Endothelial cell of umbilical vein (primary cell): Measurements from ENCODE around the gene ZNF324. TPM values are rescaled to one million over a fixed set of nuclear protein-coding genes. Genes with fewer than 3 reads are reported as not detected.

Experiments
- BruUV-seq: library from RNA; stranded (reverse); fragments of 400-500 nt; replicated peaks from 2 replicates; lab custom pipeline; 2021; lab: Mats Ljungman, UMichigan
- CTCF ChIA-PET: fragments of 300-600, 350-600 bp; sonication (Branson Sonifier 250); formaldehyde crosslinking; loops from one replicate; lab custom pipeline; 2021; ENCODE audit warnings: antibody characterized with exemption, inconsistent platforms; lab: Charles Lee
- POLR2A ChIA-PET: fragments of 300-600, 350-600 bp; sonication (Branson Sonifier 250); formaldehyde crosslinking; loops from one replicate; lab custom pipeline; 2021; ENCODE audit warnings: antibody characterized with exemption, inconsistent platforms; lab: Charles Lee
- DNase-seq: peaks from one replicate; pipeline ENCODE4 v3.0.0-alpha.2; 2011; ENCODE audit warnings: low read depth, low spot score
- FAIRE-seq: peaks from 2 replicates; lab custom pipeline; 2011; peaks lifted over from hg19 to GRCh38; lab: Jason Lieb, UNC
- H2AFZ ChIP-seq: 2 replicates; pipeline ENCODE4 v1.6.0; 2012; ENCODE audit warnings: low read depth, low read length, control low read depth, inconsistent platforms
- H3K27ac ChIP-seq: 2 replicates; pipeline ENCODE4 v1.5.1; 2011; ENCODE audit warnings: low read depth, mild to moderate bottlenecking, control low read depth, low read length, moderate library complexity; ENCODE audit not compliant: insufficient read depth
- H3K27me3 ChIP-seq, 2 experiments: 2 replicates each; pipeline versions ENCODE4 v1.6.0 to v1.6.1; 2011; ENCODE audit warnings: low read length in 2 of 2, mixed read lengths in 1 of 2; ENCODE audit not compliant: control insufficient read depth in 2 of 2, insufficient read depth in 2 of 2
- H3K36me3 ChIP-seq, 2 experiments: 2 replicates in 1 of 2; 3 replicates in 1 of 2; pipeline ENCODE4 v1.5.1; 2011; ENCODE audit warnings: low read length in 2 of 2, mild to moderate bottlenecking in 1 of 2, moderate library complexity in 1 of 2; ENCODE audit not compliant: control insufficient read depth in 2 of 2, insufficient read depth in 2 of 2; ENCODE audit errors: extremely low read depth in 1 of 2
- H3K4me1 ChIP-seq: 3 replicates; pipeline ENCODE4 v1.5.1; 2011; ENCODE audit warnings: mild to moderate bottlenecking, low read length; ENCODE audit not compliant: control insufficient read depth, insufficient read depth; ENCODE audit errors: extremely low read depth
- H3K4me2 ChIP-seq: 2 replicates; pipeline ENCODE4 v1.6.1; 2011; ENCODE audit warnings: low read length, control low read depth, mixed read lengths; ENCODE audit not compliant: insufficient read depth
- H3K4me3 ChIP-seq, 3 experiments: fragments of 200-600 bp in 1 of 3; sonication (generic), shearing (Covaris generic) in 1 of 3; replicated peaks in 1 of 3; 2 replicates each; pipeline ENCODE4 v1.5.1; 2011 to 2016; ENCODE audit warnings: control low read depth in 3 of 3, low read length in 3 of 3, mild to moderate bottlenecking in 2 of 3, inconsistent platforms in 1 of 3, low read depth in 1 of 3, moderate library complexity in 1 of 3; ENCODE audit not compliant: insufficient read depth in 1 of 3
- H3K79me2 ChIP-seq: 2 replicates; pipeline ENCODE4 v1.6.0; 2012; ENCODE audit warnings: low read length, inconsistent platforms; ENCODE audit not compliant: control insufficient read depth, insufficient read depth
- H3K9ac ChIP-seq: replicated peaks from 2 replicates; pipeline ENCODE3; 2011; ENCODE audit warnings: low read length, control low read depth; ENCODE audit not compliant: insufficient read depth; ENCODE audit errors: extremely low read depth
- H3K9me1 ChIP-seq: replicated peaks from 3 replicates; pipeline ENCODE4 v1.6.0; 2011; ENCODE audit warnings: mild to moderate bottlenecking, low read length; ENCODE audit not compliant: control insufficient read depth, insufficient read depth; ENCODE audit errors: extremely low read depth
- H3K9me3 ChIP-seq: replicated peaks from 2 replicates; pipeline ENCODE4 v1.5.1; 2012; ENCODE audit warnings: low read length, inconsistent platforms; ENCODE audit not compliant: control insufficient read depth, insufficient read depth
- H4K20me1 ChIP-seq: replicated peaks from 2 replicates; pipeline ENCODE3; 2011; ENCODE audit warnings: mild to moderate bottlenecking, low read length; ENCODE audit not compliant: control insufficient read depth, insufficient read depth; ENCODE audit errors: extremely low read depth
- CTCF ChIP-seq, 2 donors: IDR thresholded peaks; 1 replicate in 1 of 2; 2 replicates in 1 of 2; pipeline ENCODE4 v1.5.1; 2011; ENCODE audit warnings: low read length in 2 of 2, mild to moderate bottlenecking in 2 of 2, moderate library complexity in 2 of 2, control low read depth in 1 of 2, inconsistent platforms in 1 of 2, low read depth in 1 of 2; ENCODE audit not compliant: insufficient read depth in 1 of 2; ENCODE audit errors: extremely low read depth in 1 of 2
- EZH2 ChIP-seq: IDR thresholded peaks from 2 replicates; pipeline ENCODE4 v1.6.1; 2012; ENCODE audit warnings: borderline replicate concordance, low read depth, mild to moderate bottlenecking, moderate library complexity, low read length, inconsistent platforms; ENCODE audit not compliant: severe bottlenecking
- FOS ChIP-seq: IDR thresholded peaks from 2 replicates; pipeline ENCODE4 v1.6.1; 2011; ENCODE audit warnings: mild to moderate bottlenecking, low read length, moderate library complexity, borderline replicate concordance; ENCODE audit not compliant: insufficient read depth
- GATA2 ChIP-seq: IDR thresholded peaks from 2 replicates; pipeline ENCODE4 v1.7.0; 2011; ENCODE audit warnings: low read depth, mild to moderate bottlenecking, moderate library complexity, mixed read lengths, low read length; ENCODE audit not compliant: insufficient read length, insufficient read depth
- JUN ChIP-seq: IDR thresholded peaks from 2 replicates; pipeline ENCODE4 v1.6.1; 2011; ENCODE audit warnings: borderline replicate concordance, low read depth; ENCODE audit not compliant: insufficient read length, insufficient read depth
- MYC ChIP-seq: IDR thresholded peaks from one replicate; pipeline ENCODE4 v1.6.1; 2011; ENCODE audit warnings: mild to moderate bottlenecking, low read depth, low read length
- POLR2A ChIP-seq: IDR thresholded peaks from 2 replicates; pipeline ENCODE4 v1.6.1; 2012; ENCODE audit warnings: low read depth, mild to moderate bottlenecking, control low read depth, low read length
- POLR2AphosphoS5 ChIP-seq: IDR thresholded peaks from 2 replicates; pipeline ENCODE4 v1.6.1; 2012; ENCODE audit warnings: low read depth, mild to moderate bottlenecking, control low read depth, low read length, moderate library complexity; ENCODE audit not compliant: insufficient read depth
- dilution Hi-C: fragments of 300-500 bp; cut with MboI; formaldehyde crosslinking; loops from one replicate; pipeline ENCODE4 v1.15.0; 2019; ENCODE audit warnings: low sequenced_read_pairs; ENCODE audit not compliant: extremely low pct_ligation_motif_present
- intact Hi-C: fragments of 100-400 bp; cut with micrococcal nuclease; formaldehyde crosslinking; loops from one replicate; pipeline ENCODE4 v1.10.0; 2022
- polyA plus RNA-seq, 4 experiments: library from polyadenylated mRNA; depleted of rRNA in 3 of 4; stranded (reverse) in 3 of 4; unstranded in 1 of 4; fragments of >200 nt; gene quantifications; 2 replicates each; pipeline versions ENCODE4 v1.2.1 to v1.2.3, GENCODE V29; 2011 to 2012; ENCODE audit warnings: missing spikeins in 1 of 4
- total RNA-seq: library from RNA; stranded (reverse); gene quantifications from 2 replicates; pipeline ENCODE4 v1.2.3, GENCODE V29; 2021
- TF ChIP-seq, protein P1 (sequence below): IDR thresholded peaks from 2 replicates; pipeline ENCODE4 v1.6.1; 2011; ENCODE audit not compliant: insufficient read depth, insufficient read length

The ZNF324 gene
- total and polyA plus RNA-seq, 2 donors (not counting 3 experiments of a cell fraction or from before 2014, with no cell fraction given) = 6.4 to 8.7 TPM

DNA sequence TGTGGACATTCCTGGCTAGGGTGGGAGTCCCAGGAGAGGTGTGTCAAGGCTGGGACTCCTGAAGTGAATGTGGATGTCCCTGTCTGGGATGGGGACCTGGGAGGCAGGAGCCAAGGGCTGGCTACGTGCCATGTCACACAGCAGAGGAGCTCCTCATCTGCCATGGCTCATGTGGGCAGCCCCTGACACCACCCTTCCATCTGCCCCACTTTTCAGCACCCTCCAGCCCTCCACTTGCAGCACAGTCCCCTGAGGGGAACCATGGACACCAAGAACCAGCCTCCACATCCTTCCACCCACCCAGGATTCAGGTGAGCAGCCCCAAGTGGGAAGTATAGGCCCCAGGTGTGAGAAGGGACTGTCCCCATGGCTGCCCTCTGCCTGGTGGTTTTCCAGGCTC is 11.0 kb downstream of the ZNF324 start:
- intact Hi-C loops = no loop called here
- H3K9me1 ChIP-seq = no peaks in the 10 kb centered on the region
- H3K27ac ChIP-seq = no peak overlapping the region
- peaks cover 9% of the 10 kb centered on the region for H3K4me1 ChIP-seq
- H3K9me3 ChIP-seq = no peaks in the 10 kb centered on the region
- H3K4me3 ChIP-seq = no peak overlapping the region
- H3K9ac ChIP-seq = no peak overlapping the region
- POLR2A ChIA-PET = no interaction called here
- CTCF ChIA-PET = interaction anchor here (1.5 kb wide), 1 partner anchor 42 kb away, joined by 4 read pairs; the partner anchor contains the start of gene ZBTB45
- no TSS peak for BruUV-seq
- peaks cover 0 to 1% of the 10 kb centered on the region in 2 experiments for H3K36me3 ChIP-seq
- TF ChIP-seq JUN = no peak
- TF ChIP-seq POLR2AphosphoS5 = no peak
- no peak for TF ChIP-seq POLR2A
- FAIRE-seq (no peak), DNase-seq (no peak)
- no peak overlapping the region for H2AFZ ChIP-seq
- no peaks in the 10 kb centered on the region for H3K79me2 ChIP-seq
- H4K20me1 ChIP-seq = no peaks in the 10 kb centered on the region
- H3K4me2 ChIP-seq = no peak overlapping the region
- H3K27me3 ChIP-seq = no peaks in the 10 kb centered on the region
- dilution Hi-C loops = no loop called here

DNA sequence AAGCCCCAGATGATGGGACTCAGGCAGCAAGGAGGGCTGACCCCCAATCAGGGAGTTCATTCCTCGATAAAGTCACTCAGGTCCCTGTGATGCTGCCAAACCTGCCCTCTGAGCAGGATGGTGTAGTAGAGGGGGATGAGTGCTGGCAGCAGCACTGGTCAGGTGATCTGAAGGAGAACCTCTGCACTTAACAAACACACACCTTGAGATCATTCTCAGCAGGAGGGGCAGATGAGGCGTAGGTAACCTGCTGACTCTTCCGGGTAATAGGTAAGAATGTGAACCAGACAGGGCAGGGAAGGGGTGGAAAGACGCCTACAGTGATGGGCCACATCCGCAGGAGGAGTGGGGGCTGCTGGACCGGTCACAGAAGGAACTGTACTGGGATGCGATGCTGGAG is 12.4 kb downstream of the ZNF324 start:
- dilution Hi-C loops = no loop called here
- CTCF ChIA-PET = no interaction called here
- no TSS peak for BruUV-seq

More for the DNA sequence above, 12.4 kb downstream of the ZNF324 start:
- Histone ChIP-seq H3K9me3 (no peaks in the 10 kb centered on the region), H3K9ac (no peak overlapping the region), H2AFZ (no peak overlapping the region), H3K4me3 (no peak overlapping the region), H3K27ac (no peak overlapping the region), H3K79me2 (no peaks in the 10 kb centered on the region), H3K27me3 (no peaks in the 10 kb centered on the region), H4K20me1 (no peaks in the 10 kb centered on the region), H3K36me3 (no peaks in the 10 kb centered on the region), H3K4me2 (no peak overlapping the region), H3K4me1 (peaks cover 9% of the 10 kb centered on the region), H3K9me1 (no peaks in the 10 kb centered on the region)
- intact Hi-C loops = no loop called here
- FAIRE-seq (no peak), DNase-seq (no peak)
- POLR2A ChIA-PET = no interaction called here
- TF ChIP-seq, protein P1, sequence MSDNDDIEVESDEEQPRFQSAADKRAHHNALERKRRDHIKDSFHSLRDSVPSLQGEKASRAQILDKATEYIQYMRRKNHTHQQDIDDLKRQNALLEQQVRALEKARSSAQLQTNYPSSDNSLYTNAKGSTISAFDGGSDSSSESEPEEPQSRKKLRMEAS = no peak
- TF ChIP-seq MYC = no peak
- TF ChIP-seq POLR2A = no peak
- no peak for TF ChIP-seq POLR2AphosphoS5
- no peak for TF ChIP-seq GATA2
- no peak for TF ChIP-seq CTCF (IDR thresholded peaks at IDR 0.05; ENCODE audit: extremely low read depth in 1 of 2, insufficient read depth in 1 of 2, low read depth in 1 of 2, low read length in 2 of 2)
- no peak for TF ChIP-seq JUN
- TF ChIP-seq EZH2 = no peak
- TF ChIP-seq FOS = no peak
